CD14-positive monocyte (primary cell): ENCODE measurements around the gene ZC3H12C. TPM values are rescaled to one million over a fixed set of nuclear protein-coding genes. Genes with fewer than 3 reads are reported as not detected.

Experiments
- DNase-seq, 3 donors: peaks; one replicate each; pipeline ENCODE4 v3.0.0-alpha.2; 2011 to 2022
- H2AFZ ChIP-seq: 2 replicates; pipeline ENCODE4 v1.6.0; 2012; ENCODE audit warnings: mild to moderate bottlenecking, low read depth, low read length, inconsistent platforms; ENCODE audit not compliant: insufficient read depth, poor library complexity, severe bottlenecking
- H3K27ac ChIP-seq, 2 donors: 1 replicate in 1 of 2; 2 replicates in 1 of 2; pipeline ENCODE4 v1.5.1; 2012 to 2013; ENCODE audit warnings: low read length in 2 of 2, control low read depth in 1 of 2, inconsistent platforms in 1 of 2, low read depth in 1 of 2, mild to moderate bottlenecking in 1 of 2
- H3K27me3 ChIP-seq, 2 donors: one replicate each; pipeline versions ENCODE4 v1.6.0 to v1.6.1; 2011 to 2013; ENCODE audit warnings: low read length in 2 of 2; ENCODE audit not compliant: control insufficient read depth in 2 of 2, insufficient read depth in 2 of 2
- H3K36me3 ChIP-seq, 2 donors: replicated peaks in 1 of 2; 1 replicate in 1 of 2; 2 replicates in 1 of 2; pipeline versions ENCODE4 v1.5.1 to v1.6.1; 2012 to 2013; ENCODE audit warnings: low read length in 2 of 2, control low read depth in 1 of 2, inconsistent platforms in 1 of 2, mild to moderate bottlenecking in 1 of 2; ENCODE audit not compliant: insufficient read depth in 2 of 2, control insufficient read depth in 1 of 2
- H3K4me1 ChIP-seq, 2 donors: 1 replicate in 1 of 2; 2 replicates in 1 of 2; pipeline versions ENCODE4 v1.5.1 to v1.6.1; 2012 to 2013; ENCODE audit warnings: low read length in 2 of 2, control low read depth in 1 of 2, inconsistent platforms in 1 of 2, mild to moderate bottlenecking in 1 of 2, moderate library complexity in 1 of 2; ENCODE audit not compliant: insufficient read depth in 2 of 2, control insufficient read depth in 1 of 2
- H3K4me2 ChIP-seq: replicated peaks from 2 replicates; pipeline ENCODE3; 2012; ENCODE audit warnings: low read length, moderate library complexity, mild to moderate bottlenecking; ENCODE audit not compliant: poor library complexity, severe bottlenecking; ENCODE audit errors: extremely low read depth
- H3K4me3 ChIP-seq, 3 experiments: fragments of 200-600 bp in 1 of 3; sonication (generic) in 1 of 3; replicated peaks in 1 of 3; 1 replicate in 2 of 3; 2 replicates in 1 of 3; pipeline ENCODE4 v1.5.1; 2011 to 2013; ENCODE audit warnings: low read length in 3 of 3, mild to moderate bottlenecking in 3 of 3, control low read depth in 2 of 3, low read depth in 2 of 3, inconsistent platforms in 1 of 3, moderate library complexity in 1 of 3
- H3K79me2 ChIP-seq: 2 replicates; pipeline ENCODE4 v1.6.0; 2012; ENCODE audit warnings: mild to moderate bottlenecking, control low read depth, inconsistent platforms, low read length, moderate library complexity; ENCODE audit not compliant: insufficient read depth
- H3K9ac ChIP-seq: 2 replicates; pipeline ENCODE4 v1.6.0; 2017; ENCODE audit warnings: low read length, mild to moderate bottlenecking; ENCODE audit not compliant: insufficient read depth, poor library complexity, severe bottlenecking
- H3K9me3 ChIP-seq, 2 donors: replicated peaks in 1 of 2; 1 replicate in 1 of 2; 2 replicates in 1 of 2; pipeline versions ENCODE4 v1.5.1 to v1.6.1; 2012 to 2013; ENCODE audit warnings: low read length in 2 of 2, control low read depth in 1 of 2; ENCODE audit not compliant: control insufficient read depth in 1 of 2, insufficient read depth in 1 of 2
- H4K20me1 ChIP-seq: 2 replicates; pipeline ENCODE4 v1.6.0; 2012; ENCODE audit warnings: mild to moderate bottlenecking, low read length, control low read depth, moderate library complexity; ENCODE audit not compliant: insufficient read depth
- H3K27ac Mint-ChIP-seq, 7 donors: one replicate each; pipeline ENCODE4 v1.8.0; 2020; ENCODE audit warnings: mild to moderate bottlenecking in 7 of 7, mixed read lengths in 7 of 7, moderate library complexity in 6 of 7, inconsistent platforms in 2 of 7
- H3K27me3 Mint-ChIP-seq, 3 donors: one replicate each; pipeline ENCODE4 v1.8.0; 2021 to 2022; ENCODE audit warnings: low read depth in 3 of 3, mild to moderate bottlenecking in 3 of 3, mixed read lengths in 3 of 3, moderate library complexity in 3 of 3, inconsistent platforms in 1 of 3
- H3K36me3 Mint-ChIP-seq, 2 donors: one replicate each; pipeline ENCODE4 v1.8.0; 2020; ENCODE audit warnings: mixed read lengths in 2 of 2, inconsistent platforms in 1 of 2, mild to moderate bottlenecking in 1 of 2
- H3K4me1 Mint-ChIP-seq: one replicate; pipeline ENCODE4 v1.8.0; 2020; ENCODE audit warnings: mild to moderate bottlenecking, mixed read lengths
- H3K4me3 Mint-ChIP-seq, 2 donors: one replicate each; pipeline ENCODE4 v1.8.0; 2020; ENCODE audit warnings: mild to moderate bottlenecking in 2 of 2, mixed read lengths in 2 of 2, moderate library complexity in 1 of 2
- H3K9me3 Mint-ChIP-seq, 7 donors: one replicate each; pipeline ENCODE4 v1.8.0; 2020 to 2022; ENCODE audit warnings: mixed read lengths in 7 of 7, mild to moderate bottlenecking in 6 of 7, moderate library complexity in 6 of 7, inconsistent platforms in 2 of 7
- CTCF ChIP-seq: fragments of 200-600 bp; IDR thresholded peaks from one replicate; pipeline ENCODE4 v1.8.0; 2022; ENCODE audit warnings: antibody characterized with exemption, mild to moderate bottlenecking
- WGBS: methylation state at CpG from one replicate; pipeline ENCODE4 v1.1.5; 2013; ENCODE audit warnings: missing lambda C conversion rate; ENCODE audit not compliant: insufficient coverage; 5-methylcytosine and 5-hydroxymethylcytosine counted together
- intact Hi-C, 2 donors: fragments of 100-400 bp; cut with micrococcal nuclease; formaldehyde crosslinking; loops; one replicate each; pipeline versions ENCODE4 v1.15.0 to v1.15.1; 2023
- polyA plus RNA-seq, 3 donors: library from polyadenylated mRNA; depleted of rRNA in 1 of 3; unstranded in 2 of 3; stranded (reverse) in 1 of 3; fragments of 300-500 nt in 2 of 3; fragments of >200 nt in 1 of 3; fragmentation: Illumina TruSeq in 2 of 3; gene quantifications; 1 replicate in 2 of 3; 2 replicates in 1 of 3; pipeline ENCODE4 v1.2.3, GENCODE V29; 2012 to 2021

The ZC3H12C gene
- polyA plus RNA-seq, 3 donors, result 0.47 to 2.6 (median 0.73) TPM

GRCh38 chr11:110071197-110071596 is 22.0 kb upstream of the ZC3H12C start:
- Histone ChIP-seq H3K9ac (no peak overlapping the region), H3K4me3 (no peak overlapping the region), H2AFZ (no peak overlapping the region), H3K27ac (no peak overlapping the region), H4K20me1 (no peaks in the 10 kb centered on the region), H3K27me3 (no peaks in the 10 kb centered on the region), H3K4me2 (no peak overlapping the region), H3K9me3 (no peaks in the 10 kb centered on the region), H3K79me2 (no peaks in the 10 kb centered on the region), H3K36me3 (no peaks in the 10 kb centered on the region), H3K4me1 (peaks cover 40 to 48% of the 10 kb centered on the region in 2 donors)
- Mint-ChIP-seq H3K27ac (no peak overlapping the region), H3K4me3 (no peak overlapping the region), H3K27me3 (peaks cover 0 to 8% (median under 1%) of the 10 kb centered on the region in 3 donors), H3K9me3 (peaks cover 0 to 2% (median 0%) of the 10 kb centered on the region in 7 donors), H3K36me3 (peaks cover 0 to 2% of the 10 kb centered on the region in 2 donors), H3K4me1 (peaks cover 58% of the 10 kb centered on the region)
- intact Hi-C loops, result loop anchor here in 1 of 2 donors (5.0 kb wide), 1 partner anchor 44 kb away; no protein-coding TSS in a partner anchor
- WGBS, result 100% methylated on average over 1 of the region's 2 CpGs
- no peak for TF ChIP-seq CTCF
- DNase-seq, result no peak

DNA sequence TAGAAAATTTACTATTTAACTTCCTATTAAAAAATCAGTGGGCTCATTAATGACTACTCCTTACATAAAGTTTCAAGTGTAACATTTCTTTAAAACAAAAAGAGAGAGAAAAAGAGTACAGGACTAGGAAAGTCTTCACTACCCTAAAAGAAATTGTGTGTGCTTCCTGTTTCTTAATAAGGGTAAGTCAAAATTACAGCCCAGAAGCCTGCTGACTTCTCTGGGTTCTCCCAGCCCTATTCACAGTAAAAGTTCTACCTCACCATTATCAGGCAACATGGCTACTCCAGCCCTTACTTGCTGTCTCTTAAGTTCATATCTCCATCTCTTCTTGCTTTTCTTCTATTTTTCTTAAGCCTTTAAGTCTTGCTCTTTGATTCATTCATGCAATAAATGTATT is 20.3 kb upstream of the ZC3H12C start:
- Histone ChIP-seq H3K9ac (no peak overlapping the region), H3K27ac (no peak overlapping the region), H3K4me3 (no peak overlapping the region), H3K79me2 (no peaks in the 10 kb centered on the region), H4K20me1 (no peaks in the 10 kb centered on the region), H3K4me1 (peaks cover 42 to 53% of the 10 kb centered on the region in 2 donors), H3K4me2 (no peak overlapping the region), H2AFZ (no peak overlapping the region), H3K36me3 (no peaks in the 10 kb centered on the region), H3K9me3 (no peaks in the 10 kb centered on the region), H3K27me3 (no peaks in the 10 kb centered on the region)
- TF ChIP-seq CTCF, result no peak
- Mint-ChIP-seq H3K27me3 (peaks cover 0 to 5% (median 3%) of the 10 kb centered on the region in 3 donors), H3K9me3 (peaks cover 0 to 2% (median 0%) of the 10 kb centered on the region in 7 donors), H3K4me1 (peaks cover 64% of the 10 kb centered on the region), H3K27ac (peak overlapping the region in 4 of 7 donors; percentile 13 to 21 (median 18)), H3K4me3 (no peak overlapping the region), H3K36me3 (peaks cover 0 to 2% of the 10 kb centered on the region in 2 donors)
- intact Hi-C loops, result loop anchor here in 1 of 2 donors (5.0 kb wide), 1 partner anchor 46 kb away; no protein-coding TSS in a partner anchor
- peak in 2 of 3 donors; percentile 32 to 49 for DNase-seq
